Testis (tissue), 2 donors: Measurements from ENCODE around the gene JAK3.

Experiments used
- POLR2A ChIP-seq: fragments of 450-650 bp; IDR thresholded peaks from one replicate; pipeline ENCODE4 v1.6.1; 2017; ENCODE audit warnings: antibody characterized with exemption, mild to moderate bottlenecking, moderate library complexity
- TF ChIP-seq, protein P1 (sequence below), 3 experiments: fragments of 450-650 bp in 2 of 3; fragments of 200-600 bp in 1 of 3; sonication (generic) in 1 of 3; IDR thresholded peaks; one replicate each; pipeline ENCODE4 v1.5.1; 2016 to 2019; ENCODE audit warnings: antibody characterized with exemption in 3 of 3, mild to moderate bottlenecking in 2 of 3, moderate library complexity in 1 of 3

DNA sequence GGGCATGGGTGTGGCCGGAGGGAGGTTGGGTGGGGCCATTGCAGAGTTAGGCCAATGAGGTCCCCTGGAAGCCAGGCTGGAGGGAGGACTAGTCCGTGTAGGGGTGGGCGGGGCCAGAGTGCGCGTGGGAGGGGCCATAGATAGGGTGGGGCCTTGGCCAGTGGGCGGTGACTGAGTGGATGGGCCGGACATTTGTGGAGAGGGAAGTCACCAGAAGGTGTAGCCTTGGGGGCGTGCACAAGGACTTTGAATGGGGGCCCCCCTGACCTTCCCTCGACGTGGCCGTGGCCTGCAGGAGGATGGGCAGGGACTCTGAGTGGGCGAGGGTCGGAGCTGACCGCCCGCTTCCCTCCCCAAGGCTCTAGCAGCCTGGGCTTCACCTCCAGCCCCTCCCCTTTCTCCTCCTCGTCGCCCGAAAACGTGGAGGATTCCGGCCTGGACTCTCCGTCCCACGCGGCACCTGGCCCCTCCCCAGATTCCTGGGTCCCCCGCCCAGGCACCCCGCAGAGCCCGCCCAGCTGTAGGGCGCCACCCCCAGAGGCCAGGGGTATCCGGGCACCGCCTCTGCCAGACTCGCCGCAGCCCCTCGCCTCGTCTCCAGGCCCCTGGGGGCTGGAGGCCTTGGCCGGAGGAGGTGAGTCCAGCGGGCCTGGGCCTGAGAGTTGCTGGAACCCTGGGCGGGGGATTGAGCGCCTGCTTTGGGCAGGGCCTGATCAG lies 69.4 kb downstream of the JAK3 start:
- TF ChIP-seq, protein P1, sequence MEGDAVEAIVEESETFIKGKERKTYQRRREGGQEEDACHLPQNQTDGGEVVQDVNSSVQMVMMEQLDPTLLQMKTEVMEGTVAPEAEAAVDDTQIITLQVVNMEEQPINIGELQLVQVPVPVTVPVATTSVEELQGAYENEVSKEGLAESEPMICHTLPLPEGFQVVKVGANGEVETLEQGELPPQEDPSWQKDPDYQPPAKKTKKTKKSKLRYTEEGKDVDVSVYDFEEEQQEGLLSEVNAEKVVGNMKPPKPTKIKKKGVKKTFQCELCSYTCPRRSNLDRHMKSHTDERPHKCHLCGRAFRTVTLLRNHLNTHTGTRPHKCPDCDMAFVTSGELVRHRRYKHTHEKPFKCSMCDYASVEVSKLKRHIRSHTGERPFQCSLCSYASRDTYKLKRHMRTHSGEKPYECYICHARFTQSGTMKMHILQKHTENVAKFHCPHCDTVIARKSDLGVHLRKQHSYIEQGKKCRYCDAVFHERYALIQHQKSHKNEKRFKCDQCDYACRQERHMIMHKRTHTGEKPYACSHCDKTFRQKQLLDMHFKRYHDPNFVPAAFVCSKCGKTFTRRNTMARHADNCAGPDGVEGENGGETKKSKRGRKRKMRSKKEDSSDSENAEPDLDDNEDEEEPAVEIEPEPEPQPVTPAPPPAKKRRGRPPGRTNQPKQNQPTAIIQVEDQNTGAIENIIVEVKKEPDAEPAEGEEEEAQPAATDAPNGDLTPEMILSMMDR (IDR thresholded peaks at IDR 0.05): no peak
- TF ChIP-seq POLR2A: no peak
